B cell (primary cell): ENCODE data around the gene ABHD2. TPM values are rescaled to one million over a fixed set of nuclear protein-coding genes. Genes with fewer than 3 reads are reported as not detected.

Experiments
- ATAC-seq: fragments of 200-7000 bp; cut with Tn5 transposase; one replicate; pipeline ENCODE4 v1.10.0; 2021; ENCODE audit warnings: low read depth, mild to moderate bottlenecking, moderate number of reproducible peaks, moderate library complexity
- CTCF ChIA-PET: fragments of 350-600 bp; sonication (Branson Sonifier 250); formaldehyde crosslinking; loops from one replicate; lab custom pipeline; 2021; ENCODE audit warnings: antibody characterized with exemption, inconsistent platforms; lab: Charles Lee
- POLR2A ChIA-PET: fragments of 350-600 bp; sonication (Branson Sonifier 250); formaldehyde crosslinking; loops from one replicate; lab custom pipeline; 2021; ENCODE audit warnings: antibody characterized with exemption; lab: Charles Lee
- DNase-seq: peaks from one replicate; pipeline ENCODE4 v3.0.0; 2013
- H2AFZ ChIP-seq: 2 replicates; pipeline ENCODE4 v1.6.1; 2012; ENCODE audit warnings: mild to moderate bottlenecking, low read depth, low read length; ENCODE audit not compliant: insufficient read depth, poor library complexity, severe bottlenecking
- H3K27ac ChIP-seq, 2 donors: 1 replicate in 1 of 2; 2 replicates in 1 of 2; pipeline ENCODE4 v1.5.1; 2012 to 2013; ENCODE audit warnings: low read length in 2 of 2, mild to moderate bottlenecking in 2 of 2, moderate library complexity in 1 of 2
- H3K27me3 ChIP-seq, 4 experiments: fragments of 200-600 bp in 1 of 4; sonication (generic) in 1 of 4; replicated peaks in 1 of 4; 1 replicate in 2 of 4; 2 replicates in 2 of 4; pipeline versions ENCODE4 v1.6.1 to v1.7.0; 2013 to 2016; ENCODE audit warnings: low read length in 3 of 4, mild to moderate bottlenecking in 2 of 4, mixed read lengths in 1 of 4, moderate library complexity in 1 of 4; ENCODE audit not compliant: insufficient read depth in 4 of 4, control insufficient read depth in 3 of 4; ENCODE audit errors: control extremely low read depth in 1 of 4
- H3K36me3 ChIP-seq, 2 experiments: replicated peaks in 1 of 2; 1 replicate in 1 of 2; 2 replicates in 1 of 2; pipeline versions ENCODE4 v1.6.1 to v1.7.1; 2013; ENCODE audit warnings: low read length in 1 of 2; ENCODE audit not compliant: insufficient read depth in 2 of 2, control insufficient read depth in 1 of 2; ENCODE audit errors: control extremely low read depth in 1 of 2, extremely low read depth in 1 of 2
- H3K4me1 ChIP-seq, 2 donors: fragments of 200-600 bp in 1 of 2; sonication (generic) in 1 of 2; 1 replicate in 1 of 2; 2 replicates in 1 of 2; pipeline versions ENCODE4 v1.5.1 to v1.6.1; 2013 to 2017; ENCODE audit warnings: low read length in 2 of 2; ENCODE audit not compliant: control insufficient read depth in 2 of 2, insufficient read depth in 2 of 2
- H3K4me2 ChIP-seq: replicated peaks from 2 replicates; pipeline ENCODE3; 2012; ENCODE audit warnings: mild to moderate bottlenecking, low read depth, low read length; ENCODE audit not compliant: poor library complexity, severe bottlenecking
- H3K4me3 ChIP-seq, 5 experiments: fragments of 200-600 bp in 1 of 5; sonication (generic) in 1 of 5; 1 replicate in 3 of 5; 2 replicates in 2 of 5; pipeline versions ENCODE4 v1.5.1 to v1.7.0; 2011 to 2016; ENCODE audit warnings: low read length in 4 of 5, mild to moderate bottlenecking in 4 of 5, low read depth in 2 of 5, control low read depth in 1 of 5, moderate library complexity in 1 of 5; ENCODE audit not compliant: insufficient read depth in 1 of 5; ENCODE audit errors: control extremely low read depth in 1 of 5, extremely low read depth in 1 of 5
- H3K79me2 ChIP-seq: fragments of 200-600 bp; sonication (generic); one replicate; pipeline ENCODE4 v1.6.0; 2016; ENCODE audit warnings: low read length; ENCODE audit not compliant: control insufficient read depth, insufficient read depth
- H3K9ac ChIP-seq: fragments of 200-600 bp; sonication (generic); 2 replicates; pipeline ENCODE4 v1.6.1; 2017; ENCODE audit warnings: mild to moderate bottlenecking, low read length, moderate library complexity
- H3K9me3 ChIP-seq, 3 donors: one replicate each; pipeline versions ENCODE4 v1.6.1 to v1.7.1; 2013; ENCODE audit warnings: low read length in 2 of 3; ENCODE audit not compliant: control insufficient read depth in 2 of 3, insufficient read depth in 1 of 3; ENCODE audit errors: control extremely low read depth in 1 of 3
- H4K20me1 ChIP-seq: 2 replicates; pipeline ENCODE4 v1.6.0; 2012; ENCODE audit warnings: mild to moderate bottlenecking, low read length; ENCODE audit not compliant: insufficient read depth, control insufficient read depth, poor library complexity, severe bottlenecking
- H3K27ac Mint-ChIP-seq: one replicate; pipeline ENCODE4 v1.8.0; 2021; ENCODE audit warnings: mixed read lengths
- H3K27me3 Mint-ChIP-seq: one replicate; pipeline ENCODE4 v1.8.0; 2021; ENCODE audit warnings: mixed read lengths
- H3K4me1 Mint-ChIP-seq: one replicate; pipeline ENCODE4 v1.8.0; 2021; ENCODE audit warnings: mixed read lengths
- H3K4me3 Mint-ChIP-seq: one replicate; pipeline ENCODE4 v1.8.0; 2021; ENCODE audit warnings: mixed read lengths
- H3K9me3 Mint-ChIP-seq: one replicate; pipeline ENCODE4 v1.8.0; 2022; ENCODE audit warnings: mixed read lengths; ENCODE audit not compliant: insufficient read depth
- CTCF ChIP-seq: fragments of 200-600 bp; IDR thresholded peaks from one replicate; pipeline ENCODE4 v1.8.0; 2022; ENCODE audit warnings: antibody characterized with exemption, mild to moderate bottlenecking
- EZH2 ChIP-seq: IDR thresholded peaks from 2 replicates; pipeline ENCODE4 v1.6.1; 2012; ENCODE audit warnings: borderline replicate concordance, low read depth, mild to moderate bottlenecking, moderate library complexity, low read length; ENCODE audit not compliant: insufficient read depth, poor library complexity, severe bottlenecking
- WGBS: methylation state at CpG from one replicate; pipeline ENCODE4 v1.1.5; 2013; ENCODE audit warnings: missing lambda C conversion rate; ENCODE audit not compliant: insufficient coverage; 5-methylcytosine and 5-hydroxymethylcytosine counted together
- intact Hi-C: fragments of 100-400 bp; cut with micrococcal nuclease; formaldehyde crosslinking; loops from one replicate; pipeline ENCODE4 v1.10.0; 2022
- polyA plus RNA-seq: library from polyadenylated mRNA; depleted of rRNA; stranded (reverse); fragments of >200 nt; gene quantifications from 2 replicates; pipeline ENCODE4 v1.2.3, GENCODE V29; 2012
- total RNA-seq, 2 donors: library from RNA; stranded (reverse); fragments of 120-200 nt in 1 of 2; gene quantifications; 1 replicate in 1 of 2; 2 replicates in 1 of 2; pipeline versions ENCODE4 v1.2.3 to v1.2.4, GENCODE V29; 2013 to 2022

ABHD2 gene
- total and polyA plus RNA-seq, 2 donors (not counting 1 experiment from before 2014, with no cell fraction given): 7.1 to 45.8 TPM

GRCh38 chr15:89128320-89129122 is 40.3 kb downstream of the ABHD2 start:
- TF ChIP-seq CTCF (no peak), EZH2 (no peak)
- WGBS: 97% methylated on average over 6 of the region's 6 CpGs
- ATAC-seq: no peak

More at GRCh38 chr15:89128320-89129122, 40.3 kb downstream of the ABHD2 start:
- Mint-ChIP-seq H3K4me1 (peaks cover 15% of the 10 kb centered on the region), H3K27ac (no peak overlapping the region), H3K4me3 (no peak overlapping the region), H3K9me3 (no peaks in the 10 kb centered on the region), H3K27me3 (no peaks in the 10 kb centered on the region)
- intact Hi-C loops: loop anchor here (1.0 to 2.0 kb wide), 4 partner anchors 40 to 504 kb away; partner anchors contain the start of genes ABHD2 and HAPLN3
- no peak overlapping the region for H3K27ac ChIP-seq
- peaks cover 0 to 22% of the 10 kb centered on the region in 2 experiments for H3K36me3 ChIP-seq
- H3K4me1 ChIP-seq: peaks cover 4 to 15% of the 10 kb centered on the region in 2 donors
- no peaks in the 10 kb centered on the region for H4K20me1 ChIP-seq
- no peak overlapping the region for H2AFZ ChIP-seq
- H3K27me3 ChIP-seq: no peaks in the 10 kb centered on the region
- no peak overlapping the region for H3K4me3 ChIP-seq
- ChIA-PET CTCF (interaction anchor here (0.9 to 7.8 kb wide), 16 partner anchors 9 to 504 kb away, joined by 3 to 165 read pairs (median 6); partner anchors contain the start of genes ABHD2 and HAPLN3), POLR2A (no interaction called here)
- no peaks in the 10 kb centered on the region for H3K79me2 ChIP-seq
- no peaks in the 10 kb centered on the region for H3K9me3 ChIP-seq
- no peak overlapping the region for H3K4me2 ChIP-seq
- DNase-seq: no peak
- no peak overlapping the region for H3K9ac ChIP-seq
